HEK293 (cell line): Measurements from ENCODE around the gene MCF2L.

ENCODE experiments used
- ATF2 ChIP-seq: fragments of 450-650 bp; formaldehyde crosslinking; IDR thresholded peaks from 2 replicates; pipeline ENCODE4 v1.5.1; 2016; ENCODE audit warnings: missing biosample characterization, missing genetic modification characterization, low read depth
- CTCF ChIP-seq: fragments of 450-650 bp; formaldehyde crosslinking; IDR thresholded peaks from 2 replicates; pipeline ENCODE4 v1.5.1; 2016; ENCODE audit warnings: missing biosample characterization, missing genetic modification characterization
- WT1 ChIP-seq: fragments of 450-650 bp; formaldehyde crosslinking; IDR thresholded peaks from 2 replicates; pipeline ENCODE4 v1.5.1; 2016; ENCODE audit warnings: missing biosample characterization, missing genetic modification characterization
- ZBTB1 ChIP-seq: fragments of 450-650 bp; formaldehyde crosslinking; IDR thresholded peaks from 2 replicates; pipeline ENCODE4 v1.5.1; 2016; ENCODE audit warnings: missing biosample characterization, missing genetic modification characterization
- ZBTB49 ChIP-seq: fragments of 450-650 bp; formaldehyde crosslinking; IDR thresholded peaks from 2 replicates; pipeline ENCODE4 v1.5.1; 2016; ENCODE audit warnings: missing biosample characterization, missing genetic modification characterization, low read depth
- ZNF121 ChIP-seq: fragments of 450-650 bp; formaldehyde crosslinking; IDR thresholded peaks from 2 replicates; pipeline ENCODE4 v1.5.1; 2016; ENCODE audit warnings: missing biosample characterization, missing genetic modification characterization
- ZNF19 ChIP-seq: fragments of 450-650 bp; formaldehyde crosslinking; IDR thresholded peaks from 2 replicates; pipeline ENCODE4; 2016; ENCODE audit warnings: missing biosample characterization, missing genetic modification characterization, low read depth
- ZNF239 ChIP-seq: fragments of 450-650 bp; formaldehyde crosslinking; IDR thresholded peaks from 2 replicates; pipeline ENCODE4 v1.5.1; 2016; ENCODE audit warnings: missing biosample characterization, missing genetic modification characterization

- TF ChIP-seq CTCF (tag by site-specific recombination) (no peak), ZBTB49 (tag by site-specific recombination) (no peak), ZNF121 (tag by site-specific recombination) (no peak), WT1 (tag by site-specific recombination) (no peak), ATF2 (tag by site-specific recombination) (no peak), ZBTB1 (tag by site-specific recombination) (no peak), ZNF239 (tag by site-specific recombination) (no peak), ZNF19 (tag by site-specific recombination) (no peak)
Measured at GRCh38 chr13:112977525-112977924, 8.5 kb downstream of the MCF2L start.
